Adrenal gland (tissue), 12 donors: ENCODE data around the gene FCER1G. TPM values are rescaled to one million over a fixed set of nuclear protein-coding genes. Genes with fewer than 3 reads are reported as not detected.

ENCODE experiments used
- DNase-seq, 7 donors: peaks; one replicate each; pipeline ENCODE4 v3.0.0-alpha.2; 2019 to 2020
- H3K27ac ChIP-seq, 5 donors: fragments of 200-600 bp; sonication (generic) in 4 of 5; 1 replicate in 3 of 5; 2 replicates in 2 of 5; pipeline versions ENCODE4 v1.5.1 to v1.8.0; 2016 to 2020; ENCODE audit warnings: mild to moderate bottlenecking in 1 of 5
- H3K27me3 ChIP-seq: fragments of 200-600 bp; 2 replicates; pipeline ENCODE4 v1.8.0; 2021
- H3K36me3 ChIP-seq, 2 donors: fragments of 200-600 bp; replicated peaks in 1 of 2; 1 replicate in 1 of 2; 2 replicates in 1 of 2; pipeline versions ENCODE4 v1.5.1 to v1.8.0; 2018 to 2022
- H3K4me1 ChIP-seq, 2 donors: fragments of 200-600 bp; replicated peaks in 1 of 2; 1 replicate in 1 of 2; 2 replicates in 1 of 2; pipeline versions ENCODE4 v1.5.1 to v1.8.0; 2018 to 2021
- H3K4me3 ChIP-seq, 4 donors: fragments of 200-600 bp; sonication (generic) in 3 of 4; one replicate each; pipeline ENCODE4 v1.5.1; 2016 to 2018
- H3K9me3 ChIP-seq, 3 donors: fragments of 200-600 bp; sonication (generic) in 1 of 3; replicated peaks in 1 of 3; 1 replicate in 2 of 3; 2 replicates in 1 of 3; pipeline versions ENCODE4 v1.5.1 to v1.8.0; 2016 to 2021
- POLR2A ChIP-seq, 2 donors: fragments of 450-650 bp; IDR thresholded peaks; one replicate each; pipeline ENCODE4 v1.6.1; 2017; ENCODE audit warnings: antibody characterized with exemption in 2 of 2, mild to moderate bottlenecking in 2 of 2, moderate library complexity in 1 of 2
- WGBS, 4 donors: extraction: QIAGEN DNeasy Blood & Tissue Kit in 2 of 4; methylation state at CpG; one replicate each; pipeline versions ENCODE4 v1.1.5 to v1.1.7; 2013 to 2017; 5-methylcytosine and 5-hydroxymethylcytosine counted together
- intact Hi-C, 2 donors: fragments of 100-400 bp; cut with DNase I; formaldehyde crosslinking; loops; one replicate each; pipeline versions ENCODE4 v1.14.1 to v1.15.0; 2022 to 2023
- polyA plus RNA-seq, 3 donors: library from polyadenylated mRNA; stranded (reverse); fragments of 200-250 nt in 2 of 3; fragments of 350-450 nt in 1 of 3; fragmentation: Illumina TruSeq in 1 of 3; extraction: RNeasy Lipid Tissue Mini Kit (QIAGEN cat#74804) in 1 of 3; gene quantifications; one replicate each; pipeline ENCODE4 v1.2.3, GENCODE V29; 2013 to 2014
- total RNA-seq, 9 donors: library from RNA; depleted of rRNA in 4 of 9; stranded (reverse); fragments of >200 nt in 4 of 9; fragments of 120-200 nt in 1 of 9; fragmentation: NEBNext Ultra II Directional in 1 of 9; extraction: Animal tissue kit (Norgen Biotek cat#: 25700) in 1 of 9; gene quantifications; one replicate each; pipeline versions ENCODE4 v1.1.0 to v1.2.4, GENCODE V29; 2013 to 2023
- TF ChIP-seq, protein P1 (sequence below), 6 experiments: fragments of 450-650 bp in 4 of 6; fragments of 200-600 bp in 2 of 6; sonication (generic) in 1 of 6; IDR thresholded peaks; 1 replicate in 5 of 6; 2 replicates in 1 of 6; pipeline versions ENCODE4 v1.5.1 to v1.8.0; 2016 to 2021; ENCODE audit warnings: antibody characterized with exemption in 6 of 6, mild to moderate bottlenecking in 2 of 6, moderate library complexity in 1 of 6
- donor health status: healthy with polysubstance abuse.
- donor health status: Bipolar disorder and iron deficiency.
- donor health status: DM: yes; HTN: yes; CAD: no.
- donor health status: DM: no; HTN: no; CAD: no.
- donor health status: DM: no; HTN: no; CAD: no.
- donor health status: DM: yes; HTN: yes; CAD: no.

Gene FCER1G
- total and polyA plus RNA-seq, 12 donors, result 5.5 to 239 (median 116) TPM

GRCh38 chr1:161209790-161210409, 5.2 kb upstream of the FCER1G start:
- H3K4me1 ChIP-seq, result peaks cover 22 to 43% of the 10 kb centered on the region in 2 donors
- TF ChIP-seq, protein P1, sequence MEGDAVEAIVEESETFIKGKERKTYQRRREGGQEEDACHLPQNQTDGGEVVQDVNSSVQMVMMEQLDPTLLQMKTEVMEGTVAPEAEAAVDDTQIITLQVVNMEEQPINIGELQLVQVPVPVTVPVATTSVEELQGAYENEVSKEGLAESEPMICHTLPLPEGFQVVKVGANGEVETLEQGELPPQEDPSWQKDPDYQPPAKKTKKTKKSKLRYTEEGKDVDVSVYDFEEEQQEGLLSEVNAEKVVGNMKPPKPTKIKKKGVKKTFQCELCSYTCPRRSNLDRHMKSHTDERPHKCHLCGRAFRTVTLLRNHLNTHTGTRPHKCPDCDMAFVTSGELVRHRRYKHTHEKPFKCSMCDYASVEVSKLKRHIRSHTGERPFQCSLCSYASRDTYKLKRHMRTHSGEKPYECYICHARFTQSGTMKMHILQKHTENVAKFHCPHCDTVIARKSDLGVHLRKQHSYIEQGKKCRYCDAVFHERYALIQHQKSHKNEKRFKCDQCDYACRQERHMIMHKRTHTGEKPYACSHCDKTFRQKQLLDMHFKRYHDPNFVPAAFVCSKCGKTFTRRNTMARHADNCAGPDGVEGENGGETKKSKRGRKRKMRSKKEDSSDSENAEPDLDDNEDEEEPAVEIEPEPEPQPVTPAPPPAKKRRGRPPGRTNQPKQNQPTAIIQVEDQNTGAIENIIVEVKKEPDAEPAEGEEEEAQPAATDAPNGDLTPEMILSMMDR (IDR thresholded peaks at IDR 0.05), result peak; percentile 86 to 93 (median 92)
- TF ChIP-seq POLR2A (IDR thresholded peaks at IDR 0.05), result no peak
- 28 to 34% (median 33%) methylated on average over 11 of the region's 11 CpGs for WGBS, 4 donors
- peaks cover 0 to 86% of the 10 kb centered on the region in 2 donors for H3K36me3 ChIP-seq
- peak overlapping the region in 3 of 5 donors; percentile 11 to 95 (median 54) for H3K27ac ChIP-seq
- intact Hi-C loops, result no loop called here
- no peak overlapping the region for H3K4me3 ChIP-seq
- no peaks in the 10 kb centered on the region for H3K9me3 ChIP-seq
- H3K27me3 ChIP-seq, result no peaks in the 10 kb centered on the region
- peak; percentile 78 to 90 (median 88) for DNase-seq

- Histone ChIP-seq H3K9me3 (no peaks in the 10 kb centered on the region), H3K36me3 (peaks cover 0 to 57% of the 10 kb centered on the region in 2 donors), H3K4me3 (no peak overlapping the region), H3K27me3 (no peaks in the 10 kb centered on the region), H3K27ac (peak overlapping the region in 3 of 5 donors; percentile 28 to 84 (median 62)), H3K4me1 (peaks cover 0 to 14% of the 10 kb centered on the region in 2 donors)
- TF ChIP-seq, protein P1 (IDR thresholded peaks at IDR 0.05), result no peak
- TF ChIP-seq POLR2A (IDR thresholded peaks at IDR 0.05), result no peak
- 76 to 84% (median 82%) methylated on average over 9 of the region's 9 CpGs for WGBS, 4 donors
- no peak for DNase-seq
- intact Hi-C loops, result no loop called here
Measured at GRCh38 chr1:161214369-161214768, 726 bp upstream of the FCER1G start.

DNA sequence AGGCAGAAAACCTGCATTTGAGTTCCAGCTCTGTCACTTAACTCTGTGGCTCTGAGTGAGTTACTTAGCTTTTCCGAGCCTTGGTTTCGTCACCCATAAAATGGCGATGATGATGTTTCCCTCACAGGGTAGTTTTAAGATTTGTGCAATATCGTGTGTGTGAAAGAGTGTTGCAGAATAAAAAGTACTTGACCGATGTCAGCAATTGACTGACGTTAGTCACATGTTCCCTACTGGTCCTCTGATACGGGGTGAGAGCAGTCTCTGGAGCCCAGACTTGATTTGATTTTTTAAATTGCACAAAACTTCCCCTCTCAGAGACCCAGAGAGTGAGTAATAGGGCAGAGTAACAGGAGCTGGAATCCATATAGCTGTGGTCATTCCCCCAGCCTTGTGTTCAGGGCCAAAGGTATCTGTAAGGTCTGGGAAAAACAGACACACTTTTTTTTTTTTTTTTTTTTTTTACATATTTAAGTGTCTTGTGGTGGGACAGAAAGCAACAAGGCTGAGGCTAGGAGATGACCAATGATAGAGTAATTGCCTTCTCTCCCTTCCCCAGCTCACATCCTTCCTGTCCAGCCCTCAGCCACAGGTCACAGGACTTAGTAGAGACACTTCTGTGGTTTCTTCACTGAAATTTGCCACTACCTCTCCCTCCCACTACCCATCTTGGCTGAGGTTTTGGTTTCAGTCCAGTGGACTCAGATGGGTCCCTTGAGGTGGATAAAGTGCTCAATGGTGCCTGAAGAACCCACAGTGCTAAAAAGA, 2.0 kb downstream of the FCER1G start:
- Histone ChIP-seq H3K9me3 (no peaks in the 10 kb centered on the region), H3K36me3 (peaks cover 0 to 29% of the 10 kb centered on the region in 2 donors), H3K4me3 (peak overlapping the region in 1 of 4 donors; percentile 29), H3K27ac (peak overlapping the region; percentile 36 to 88 (median 63)), H3K4me1 (peaks cover 0 to 8% of the 10 kb centered on the region in 2 donors), H3K27me3 (no peaks in the 10 kb centered on the region)
- DNase-seq, result peak in 3 of 7 donors; percentile 18 to 40 (median 21)
- WGBS, 4 donors, result 18 to 41% (median 35%) methylated on average over 7 of the region's 7 CpGs
- no peak for TF ChIP-seq POLR2A (IDR thresholded peaks at IDR 0.05)
- TF ChIP-seq, protein P1 (IDR thresholded peaks at IDR 0.05), result no peak
- intact Hi-C loops, result no loop called here

DNA sequence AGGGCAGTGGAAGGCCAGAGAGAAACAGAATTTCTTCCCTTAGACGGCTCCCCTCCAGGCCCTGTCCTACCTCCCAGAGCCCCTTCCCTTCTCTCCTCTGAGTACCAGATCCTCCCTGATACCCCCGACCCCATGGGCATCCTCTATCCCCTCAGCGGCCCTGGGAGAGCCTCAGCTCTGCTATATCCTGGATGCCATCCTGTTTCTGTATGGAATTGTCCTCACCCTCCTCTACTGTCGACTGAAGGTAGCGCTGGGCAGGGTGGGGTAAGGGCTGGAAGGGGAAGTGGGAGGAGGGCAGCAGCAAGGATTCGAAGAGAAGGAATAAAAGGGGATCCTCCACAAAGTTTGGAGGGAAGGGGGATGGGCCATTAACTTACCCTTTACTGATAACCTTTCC, 2.7 kb downstream of the FCER1G start:
- no peak for TF ChIP-seq POLR2A (IDR thresholded peaks at IDR 0.05)
- intact Hi-C loops, result no loop called here
- Histone ChIP-seq H3K36me3 (peaks cover 0 to 22% of the 10 kb centered on the region in 2 donors), H3K27ac (peak overlapping the region in 4 of 5 donors; percentile 27 to 88 (median 53)), H3K4me1 (peaks cover 0 to 8% of the 10 kb centered on the region in 2 donors), H3K4me3 (peak overlapping the region in 1 of 4 donors; percentile 15), H3K9me3 (no peaks in the 10 kb centered on the region), H3K27me3 (no peaks in the 10 kb centered on the region)
- 58 to 80% (median 73%) methylated on average over 6 of the region's 6 CpGs for WGBS, 4 donors
- peak in 1 of 7 donors; percentile 7 for DNase-seq
